ENCODE results near the gene CRYBB3. TPM values are rescaled to one million over a fixed set of nuclear protein-coding genes. Genes with fewer than 3 reads are reported as not detected.
"Not testable (repeated sequence)": the region's sequence is repeated elsewhere in the genome, so short reads cannot be mapped to it uniquely, and the experiment has no call there.

Gene CRYBB3
- total RNA-seq, 1 donor from 2014 or later, result 0.43 TPM

GRCh38 chr22:25232301-25232700 is 32.6 kb downstream of the CRYBB3 start:
- H3K27ac Mint-ChIP-seq (ENCODE audit: unreplicated experiment), result no peak overlapping the region
- no peak for FAIRE-seq
- DNase-seq (ENCODE audit: low read depth), result peak; percentile 8

GRCh38 chr22:25233706-25234105 is 34.0 kb downstream of the CRYBB3 start:
- not testable (repeated sequence) for H3K27ac Mint-ChIP-seq (ENCODE audit: unreplicated experiment); H3K9me3 ChIP-seq (ENCODE audit: insufficient read depth, low read depth, low read length); H3K9me3 Mint-ChIP-seq (ENCODE audit: unreplicated experiment); H3K4me3 ChIP-seq (ENCODE audit: insufficient read depth, low read depth, low read length); H3K4me2 ChIP-seq (ENCODE audit: low read length); H3K79me2 ChIP-seq (ENCODE audit: insufficient read depth, low read length); DNase-seq (ENCODE audit: low read depth); H4K20me1 ChIP-seq (ENCODE audit: insufficient read depth, low read length); H3K4me1 Mint-ChIP-seq (ENCODE audit: low read depth, unreplicated experiment); H2AFZ ChIP-seq (ENCODE audit: low read depth, low read length); H3K4me1 ChIP-seq (ENCODE audit: insufficient read depth, low read length); FAIRE-seq; H3K27ac ChIP-seq (ENCODE audit: low read depth, low read length); H3K9ac ChIP-seq (ENCODE audit: low read length); H3K4me3 Mint-ChIP-seq (ENCODE audit: unreplicated experiment); H3K36me3 Mint-ChIP-seq (ENCODE audit: low read depth, unreplicated experiment); H3K27me3 ChIP-seq (ENCODE audit: insufficient read depth, low read length); H3K36me3 ChIP-seq (ENCODE audit: insufficient read depth, low read length)
- peaks cover 36% of the 10 kb centered on the region for H3K27me3 Mint-ChIP-seq (ENCODE audit: low read depth, unreplicated experiment)

More at GRCh38 chr22:25232301-25232700, 32.6 kb downstream of the CRYBB3 start:
- peaks cover 5% of the 10 kb centered on the region for H3K4me1 Mint-ChIP-seq (ENCODE audit: low read depth, unreplicated experiment)
- no peaks in the 10 kb centered on the region for H3K9me3 Mint-ChIP-seq (ENCODE audit: unreplicated experiment)
- H3K36me3 Mint-ChIP-seq (ENCODE audit: low read depth, unreplicated experiment), result no peaks in the 10 kb centered on the region
- no peak overlapping the region for H3K27ac ChIP-seq (ENCODE audit: low read depth, low read length)
- H2AFZ ChIP-seq (ENCODE audit: low read depth, low read length), result no peak overlapping the region
- H3K9me3 ChIP-seq (ENCODE audit: insufficient read depth, low read depth, low read length), result no peaks in the 10 kb centered on the region
- no peaks in the 10 kb centered on the region for H4K20me1 ChIP-seq (ENCODE audit: insufficient read depth, low read length)
- peaks cover 34% of the 10 kb centered on the region for H3K27me3 Mint-ChIP-seq (ENCODE audit: low read depth, unreplicated experiment)
- peaks cover under 1% of the 10 kb centered on the region for H3K27me3 ChIP-seq (ENCODE audit: insufficient read depth, low read length)
- H3K4me1 ChIP-seq (ENCODE audit: insufficient read depth, low read length), result no peaks in the 10 kb centered on the region
- no peak overlapping the region for H3K4me2 ChIP-seq (ENCODE audit: low read length)
- TF ChIP-seq CTCF (IDR thresholded peaks at IDR 0.05; ENCODE audit: insufficient read depth, low read depth, low read length) (no peak), EZH2 (IDR thresholded peaks at IDR 0.05; ENCODE audit: insufficient read depth, low read length) (no peak)
- H3K79me2 ChIP-seq (ENCODE audit: insufficient read depth, low read length), result no peaks in the 10 kb centered on the region
- H3K4me3 ChIP-seq (ENCODE audit: insufficient read depth, low read depth, low read length), result no peak overlapping the region
- H3K4me3 Mint-ChIP-seq (ENCODE audit: unreplicated experiment), result no peak overlapping the region
- no peak overlapping the region for H3K9ac ChIP-seq (ENCODE audit: low read length)
- H3K36me3 ChIP-seq (ENCODE audit: insufficient read depth, low read length), result no peaks in the 10 kb centered on the region

GRCh38 chr22:25235547-25236290 is 36.1 kb downstream of the CRYBB3 start:
- peaks cover 5% of the 10 kb centered on the region for H3K4me1 Mint-ChIP-seq (ENCODE audit: low read depth, unreplicated experiment)
- H3K4me3 ChIP-seq (ENCODE audit: insufficient read depth, low read depth, low read length), result no peak overlapping the region
- no peaks in the 10 kb centered on the region for H3K79me2 ChIP-seq (ENCODE audit: insufficient read depth, low read length)
- H3K4me2 ChIP-seq (ENCODE audit: low read length), result peak overlapping the region; percentile 55
- H3K27me3 Mint-ChIP-seq (ENCODE audit: low read depth, unreplicated experiment), result peaks cover 30% of the 10 kb centered on the region
- H4K20me1 ChIP-seq (ENCODE audit: insufficient read depth, low read length), result no peaks in the 10 kb centered on the region
- TF ChIP-seq EZH2 (IDR thresholded peaks at IDR 0.05; ENCODE audit: insufficient read depth, low read length) (no peak), CTCF (IDR thresholded peaks at IDR 0.05; ENCODE audit: insufficient read depth, low read depth, low read length) (peak; percentile 30)
- peak; percentile 66 for DNase-seq (ENCODE audit: low read depth)
- no peaks in the 10 kb centered on the region for H3K9me3 ChIP-seq (ENCODE audit: insufficient read depth, low read depth, low read length)
- peak overlapping the region; percentile 26 for H3K27ac Mint-ChIP-seq (ENCODE audit: unreplicated experiment)
- FAIRE-seq, result no peak
- no peaks in the 10 kb centered on the region for H3K9me3 Mint-ChIP-seq (ENCODE audit: unreplicated experiment)
- H2AFZ ChIP-seq (ENCODE audit: low read depth, low read length), result peak overlapping the region; percentile 41
- no peak overlapping the region for H3K9ac ChIP-seq (ENCODE audit: low read length)
- no peaks in the 10 kb centered on the region for H3K4me1 ChIP-seq (ENCODE audit: insufficient read depth, low read length)
- peaks cover 4% of the 10 kb centered on the region for H3K27me3 ChIP-seq (ENCODE audit: insufficient read depth, low read length)
- no peak overlapping the region for H3K4me3 Mint-ChIP-seq (ENCODE audit: unreplicated experiment)
- H3K36me3 ChIP-seq (ENCODE audit: insufficient read depth, low read length), result no peaks in the 10 kb centered on the region
- H3K27ac ChIP-seq (ENCODE audit: low read depth, low read length), result no peak overlapping the region
- H3K36me3 Mint-ChIP-seq (ENCODE audit: low read depth, unreplicated experiment), result no peaks in the 10 kb centered on the region

Data from astrocyte (in vitro differentiated cells and primary cell).